T-helper 1 cell treated with Interleukin-12 subunit alpha and Interleukin-12 subunit beta and Interleukin-4 antibody, amounts not matched to agents 30 ng/mL and 1 ng/mL, for 36 hours (primary cell): ENCODE results near the gene ABHD8. TPM values are rescaled to one million over a fixed set of nuclear protein-coding genes. Genes with fewer than 3 reads are reported as not detected.

Experiments used
- intact Hi-C: fragments of 100-400 bp; cut with micrococcal nuclease; formaldehyde crosslinking; loops from one replicate; pipeline ENCODE4 v1.15.1; 2024
- total RNA-seq: library from RNA; stranded (reverse); gene quantifications from 2 replicates; pipeline ENCODE4 v1.2.3, GENCODE V29; 2022

ABHD8 gene
- total RNA-seq, 1 donor from 2014 or later = 12.7 TPM

GRCh38 chr19:17244618-17245534, 58.3 kb downstream of the ABHD8 start:
- intact Hi-C loops = loop anchor here (1.0 kb wide), 1 partner anchor 9 kb away; no protein-coding TSS in a partner anchor

GRCh38 chr19:17243830-17244617, 59.2 kb downstream of the ABHD8 start:
- intact Hi-C loops = no loop called here

GRCh38 chr19:17243211-17243829, 59.9 kb downstream of the ABHD8 start:
- intact Hi-C loops = no loop called here

DNA sequence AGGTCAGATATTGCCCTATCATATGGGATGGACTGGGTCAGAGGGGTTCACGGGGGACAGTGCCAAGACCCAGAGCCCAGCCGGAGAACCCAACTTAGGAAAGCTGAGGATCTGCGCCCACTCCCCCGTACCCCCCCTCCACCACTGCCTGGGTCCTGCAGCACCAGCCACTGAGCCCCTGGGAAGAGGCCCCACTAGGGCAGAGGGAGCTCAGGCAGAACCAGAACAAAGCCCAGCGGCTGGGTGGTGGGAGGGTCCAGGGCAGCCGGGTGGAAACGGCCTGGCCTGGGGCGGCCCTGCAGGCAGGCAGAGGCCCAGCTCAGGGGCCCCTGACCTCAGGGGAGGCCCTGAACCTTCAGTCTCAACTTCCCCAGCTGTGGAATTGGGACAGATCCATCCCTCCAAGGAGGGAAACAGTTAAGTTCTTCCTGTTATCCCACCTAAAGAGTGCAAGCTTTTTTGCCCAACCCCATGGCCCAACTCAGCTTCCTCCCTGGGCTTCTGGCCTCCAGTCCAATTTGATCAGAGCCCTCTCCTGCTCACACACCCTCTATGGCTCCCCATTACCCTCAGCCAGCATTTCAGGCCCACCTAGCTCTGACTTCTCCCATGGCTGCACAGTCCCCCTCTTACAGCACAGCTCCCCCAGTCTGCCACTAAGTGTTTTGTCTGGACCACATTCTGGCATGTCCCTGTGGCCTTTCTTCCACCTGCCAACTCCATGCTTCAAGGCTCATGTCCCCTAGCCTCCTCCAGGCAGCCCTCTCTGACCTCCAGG, 60.6 kb downstream of the ABHD8 start:
- intact Hi-C loops = no loop called here

Other genes with a start within 250 kb of the ABHD8 start
- 22.8 and 28.6 TPM in 2 replicates for gene HAUS8, start 228.0 kb downstream of the ABHD8 start, total RNA-seq
- 220 and 224 TPM in 2 replicates for gene MYO9B, start 227.6 kb downstream of the ABHD8 start, total RNA-seq
- 27.8 and 31.3 TPM in 2 replicates for gene USE1, start 88.1 kb downstream of the ABHD8 start, total RNA-seq
- gene OCEL1, start 77.2 kb downstream of the ABHD8 start, total RNA-seq = 15.7 and 21.3 TPM in 2 replicates
- 6.4 and 6.5 TPM in 2 replicates for gene NR2F6, start 57.5 kb downstream of the ABHD8 start, total RNA-seq
- gene USHBP1, start 38.7 kb downstream of the ABHD8 start, total RNA-seq = 0.22 and 0.80 TPM in 2 replicates
- 107 and 113 TPM in 2 replicates for gene BABAM1, start 36.0 kb downstream of the ABHD8 start, total RNA-seq
- gene ANKLE1, start 21.5 kb downstream of the ABHD8 start, total RNA-seq = 3.7 and 4.5 TPM in 2 replicates
- 81.3 and 84.7 TPM in 2 replicates for gene MRPL34, start 2.4 kb upstream of the ABHD8 start, total RNA-seq
- 44.5 and 45.8 TPM in 2 replicates for gene DDA1, start 6.1 kb upstream of the ABHD8 start, total RNA-seq
- 13.2 and 13.6 TPM in 2 replicates for gene ANO8, start 31.4 kb upstream of the ABHD8 start, total RNA-seq
- gene GTPBP3, start 34.1 kb upstream of the ABHD8 start, total RNA-seq = 32.3 and 36.9 TPM in 2 replicates
- gene PLVAP, start 73.9 kb upstream of the ABHD8 start, total RNA-seq = 0.12 TPM in 1 of 2 replicates, not detected in the other
- 4.1 and 4.5 TPM in 2 replicates for gene CCDC194, start 90.8 kb upstream of the ABHD8 start, total RNA-seq
- 214 and 218 TPM in 2 replicates for gene BST2, start 102.2 kb upstream of the ABHD8 start, total RNA-seq
- gene MVB12A, start 116.6 kb upstream of the ABHD8 start, total RNA-seq = 38.7 and 39.2 TPM in 2 replicates
- not detected in 2 replicates for gene TMEM221, start 145.2 kb upstream of the ABHD8 start, total RNA-seq
- gene NXNL1, start 157.5 kb upstream of the ABHD8 start, total RNA-seq = not detected in 2 replicates
- 1.4 and 1.7 TPM in 2 replicates for gene SLC27A1, start 167.1 kb upstream of the ABHD8 start, total RNA-seq
- gene PGLS, start 208.2 kb upstream of the ABHD8 start, total RNA-seq = 63.3 and 68.7 TPM in 2 replicates